H1 (cell line): ENCODE measurements around the gene PTPRE.

Source experiments
- CHD2 ChIP-seq: IDR thresholded peaks from 2 replicates; pipeline ENCODE4 v1.6.1; 2012; ENCODE audit warnings: low read length, improper control_type of control experiment
- CREB1 ChIP-seq: IDR thresholded peaks from 2 replicates; pipeline ENCODE4 v1.6.1; 2012; ENCODE audit warnings: inconsistent platforms
- CTCF ChIP-seq, 3 experiments: IDR thresholded peaks; 1 replicate in 2 of 3; 2 replicates in 1 of 3; pipeline versions ENCODE4 v1.5.1 to v1.6.1; 2011; ENCODE audit warnings: low read length in 3 of 3, mild to moderate bottlenecking in 3 of 3, inconsistent platforms in 2 of 3, low read depth in 1 of 3, moderate library complexity in 1 of 3; ENCODE audit not compliant: insufficient read depth in 1 of 3; ENCODE audit errors: control extremely low read depth in 1 of 3
- EP300 ChIP-seq, 2 experiments: IDR thresholded peaks; 1 replicate in 1 of 2; 2 replicates in 1 of 2; pipeline ENCODE4 v1.6.1; 2011 to 2012; ENCODE audit warnings: low read depth in 2 of 2, low read length in 2 of 2, mild to moderate bottlenecking in 2 of 2, borderline replicate concordance in 1 of 2, inconsistent platforms in 1 of 2, moderate library complexity in 1 of 2
- EZH2 ChIP-seq: fragments of 200-600 bp; sonication (generic); IDR thresholded peaks from 2 replicates; pipeline ENCODE4 v1.7.1; 2012; ENCODE audit warnings: low read depth, mild to moderate bottlenecking, moderate library complexity, low read length, inconsistent platforms; ENCODE audit not compliant: severe bottlenecking
- JUND ChIP-seq: IDR thresholded peaks from 2 replicates; pipeline ENCODE4 v1.6.1; 2011; ENCODE audit warnings: mild to moderate bottlenecking, improper control_type of control experiment, low read length
- NANOG ChIP-seq: IDR thresholded peaks from 2 replicates; pipeline ENCODE4 v1.6.1; 2011; ENCODE audit warnings: low read length, low read depth, mild to moderate bottlenecking, inconsistent platforms; ENCODE audit not compliant: insufficient read depth, poor library complexity, severe bottlenecking
- SIN3A ChIP-seq, 2 experiments: IDR thresholded peaks in 1 of 2; conservative IDR thresholded peaks in 1 of 2; 2 replicates each; pipeline ENCODE4 v1.6.1; 2011 to 2012; ENCODE audit warnings: low read length in 2 of 2, improper control_type of control experiment in 1 of 2, low read depth in 1 of 2, mild to moderate bottlenecking in 1 of 2
- SUZ12 ChIP-seq: fragments of 200-600 bp; sonication (generic); IDR thresholded peaks from 2 replicates; pipeline ENCODE4 v1.6.1; 2012; ENCODE audit warnings: mild to moderate bottlenecking, inconsistent platforms, low read length, moderate library complexity, mixed read lengths
- TCF12 ChIP-seq: IDR thresholded peaks from 2 replicates; pipeline ENCODE4 v1.6.1; 2011; ENCODE audit warnings: low read depth, mild to moderate bottlenecking, low read length
- TF ChIP-seq, protein P1 (sequence below): IDR thresholded peaks from 2 replicates; pipeline ENCODE4 v1.6.1; 2012; ENCODE audit warnings: inconsistent platforms

GRCh38 chr10:128083191-128083895 lies 176.4 kb downstream of the PTPRE start:
- no peak for TF ChIP-seq EZH2
- TF ChIP-seq, protein P1, sequence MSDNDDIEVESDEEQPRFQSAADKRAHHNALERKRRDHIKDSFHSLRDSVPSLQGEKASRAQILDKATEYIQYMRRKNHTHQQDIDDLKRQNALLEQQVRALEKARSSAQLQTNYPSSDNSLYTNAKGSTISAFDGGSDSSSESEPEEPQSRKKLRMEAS = no peak
- TF ChIP-seq JUND = no peak
- no peak for TF ChIP-seq CTCF (IDR thresholded peaks at IDR 0.05; ENCODE audit: control extremely low read depth in 1 of 3, insufficient read depth in 1 of 3, low read depth in 1 of 3, low read length in 3 of 3)
- no peak for TF ChIP-seq EP300 (IDR thresholded peaks at IDR 0.05; ENCODE audit: borderline replicate concordance in 1 of 2, low read depth in 2 of 2, low read length in 2 of 2)
- no peak for TF ChIP-seq CHD2
- no peak for TF ChIP-seq NANOG
- TF ChIP-seq SUZ12 = no peak
- TF ChIP-seq CREB1 = no peak
- no peak for TF ChIP-seq TCF12
- no peak for TF ChIP-seq SIN3A (conservative IDR thresholded peaks at IDR 0.05 in 1 of 2, IDR thresholded peaks at IDR 0.05 in 1 of 2; ENCODE audit: low read depth in 1 of 2, low read length in 2 of 2)
